ENCODE data around the gene ABCC3. TPM values are rescaled to one million over a fixed set of nuclear protein-coding genes. Genes with fewer than 3 reads are reported as not detected.

The ABCC3 gene
- total RNA-seq, 2 experiments from 2014 or later: not detected

- CTCF ChIA-PET: interaction anchor here (3.7 kb wide), 1 partner anchor 12 kb away, joined by 15 read pairs; no protein-coding TSS in a partner anchor
- Mint-ChIP-seq H3K27ac (no peak overlapping the region), H3K9me3 (ENCODE audit: low read depth) (no peaks in the 10 kb centered on the region), H3K36me3 (no peaks in the 10 kb centered on the region), H3K4me1 (no peaks in the 10 kb centered on the region), H3K27me3 (peaks cover 53% of the 10 kb centered on the region), H3K4me3 (no peak overlapping the region)
- ATAC-seq: no peak
- no peak for DNase-seq
Observed at GRCh38 chr17:50637829-50638605, 3.3 kb downstream of the ABCC3 start.

- Mint-ChIP-seq H3K27ac (no peak overlapping the region), H3K9me3 (ENCODE audit: low read depth) (no peaks in the 10 kb centered on the region)
- CTCF ChIA-PET: interaction anchor here (1.0 to 3.7 kb wide), 2 partner anchors 13 to 28 kb away, joined by 3 to 15 read pairs; no protein-coding TSS in a partner anchor
Observed at GRCh38 chr17:50638606-50638965, 3.9 kb downstream of the ABCC3 start.

GRCh38 chr17:50638966-50639713 is 4.5 kb downstream of the ABCC3 start:
- ATAC-seq (no peak), DNase-seq (no peak)
- CTCF ChIA-PET: interaction anchor here (1.0 to 3.7 kb wide), 2 partner anchors 14 to 28 kb away, joined by 3 to 15 read pairs; no protein-coding TSS in a partner anchor
- H3K27me3 Mint-ChIP-seq: peaks cover 42% of the 10 kb centered on the region
- no peak overlapping the region for H3K27ac Mint-ChIP-seq
- H3K4me3 Mint-ChIP-seq: no peak overlapping the region
- H3K9me3 Mint-ChIP-seq (ENCODE audit: low read depth): no peaks in the 10 kb centered on the region
- no peaks in the 10 kb centered on the region for H3K4me1 Mint-ChIP-seq
- H3K36me3 Mint-ChIP-seq: no peaks in the 10 kb centered on the region

More at GRCh38 chr17:50638606-50638965, 3.9 kb downstream of the ABCC3 start:
- Mint-ChIP-seq H3K36me3 (no peaks in the 10 kb centered on the region), H3K4me3 (no peak overlapping the region), H3K4me1 (no peaks in the 10 kb centered on the region), H3K27me3 (peaks cover 48% of the 10 kb centered on the region)
- DNase-seq: no peak
- ATAC-seq: no peak

GRCh38 chr17:50640686-50641351 is 6.1 kb downstream of the ABCC3 start:
- CTCF ChIA-PET: interaction anchor here (1.0 to 1.2 kb wide), 4 partner anchors 11 to 98 kb away, joined by 3 read pairs; no protein-coding TSS in a partner anchor
- no peak overlapping the region for H3K27ac Mint-ChIP-seq
- DNase-seq (no peak), ATAC-seq (no peak)
- no peaks in the 10 kb centered on the region for H3K9me3 Mint-ChIP-seq (ENCODE audit: low read depth)
- H3K4me1 Mint-ChIP-seq: no peaks in the 10 kb centered on the region
- peaks cover 35% of the 10 kb centered on the region for H3K27me3 Mint-ChIP-seq
- no peaks in the 10 kb centered on the region for H3K36me3 Mint-ChIP-seq
- H3K4me3 Mint-ChIP-seq: no peak overlapping the region

GRCh38 chr17:50641357-50641756 is 6.7 kb downstream of the ABCC3 start:
- ATAC-seq: no peak
- DNase-seq: no peak
- H3K4me3 Mint-ChIP-seq: no peak overlapping the region
- H3K27me3 Mint-ChIP-seq: peaks cover 33% of the 10 kb centered on the region
- CTCF ChIA-PET: interaction anchor here (0.9 to 1.2 kb wide), 4 partner anchors 12 to 99 kb away, joined by 3 read pairs; no protein-coding TSS in a partner anchor
- H3K36me3 Mint-ChIP-seq: no peaks in the 10 kb centered on the region
- H3K27ac Mint-ChIP-seq: no peak overlapping the region
- no peaks in the 10 kb centered on the region for H3K4me1 Mint-ChIP-seq
- no peaks in the 10 kb centered on the region for H3K9me3 Mint-ChIP-seq (ENCODE audit: low read depth)

GRCh38 chr17:50642071-50642721 is 7.5 kb downstream of the ABCC3 start:
- Mint-ChIP-seq H3K4me3 (no peak overlapping the region), H3K36me3 (no peaks in the 10 kb centered on the region), H3K4me1 (no peaks in the 10 kb centered on the region), H3K27me3 (peaks cover 28% of the 10 kb centered on the region), H3K9me3 (ENCODE audit: low read depth) (no peaks in the 10 kb centered on the region), H3K27ac (no peak overlapping the region)
- ATAC-seq (no peak), DNase-seq (no peak)
- CTCF ChIA-PET: interaction anchor here (0.9 to 1.2 kb wide), 3 partner anchors 12 to 99 kb away, joined by 3 read pairs; no protein-coding TSS in a partner anchor

- H3K4me3 Mint-ChIP-seq: no peak overlapping the region
- H3K27me3 Mint-ChIP-seq: peaks cover 24% of the 10 kb centered on the region
- DNase-seq (no peak), ATAC-seq (no peak)
- CTCF ChIA-PET: no interaction called here
- H3K4me1 Mint-ChIP-seq: no peaks in the 10 kb centered on the region
- no peaks in the 10 kb centered on the region for H3K9me3 Mint-ChIP-seq (ENCODE audit: low read depth)
- no peaks in the 10 kb centered on the region for H3K36me3 Mint-ChIP-seq
- H3K27ac Mint-ChIP-seq: no peak overlapping the region
Observed at GRCh38 chr17:50642722-50643656, 8.3 kb downstream of the ABCC3 start.

GRCh38 chr17:50645748-50646682 is 11.3 kb downstream of the ABCC3 start:
- Mint-ChIP-seq H3K4me1 (no peaks in the 10 kb centered on the region), H3K9me3 (ENCODE audit: low read depth) (no peaks in the 10 kb centered on the region), H3K36me3 (no peaks in the 10 kb centered on the region), H3K4me3 (no peak overlapping the region), H3K27me3 (peaks cover 31% of the 10 kb centered on the region), H3K27ac (no peak overlapping the region)
- CTCF ChIA-PET: interaction anchor here (0.6 kb wide), 1 partner anchor 59 kb away, joined by 4 read pairs; no protein-coding TSS in a partner anchor
- ATAC-seq: no peak
- DNase-seq: no peak

- peaks cover 41% of the 10 kb centered on the region for H3K27me3 Mint-ChIP-seq
- no peaks in the 10 kb centered on the region for H3K36me3 Mint-ChIP-seq
- DNase-seq: no peak
- no peaks in the 10 kb centered on the region for H3K4me1 Mint-ChIP-seq
- H3K9me3 Mint-ChIP-seq (ENCODE audit: low read depth): no peaks in the 10 kb centered on the region
- no peak overlapping the region for H3K27ac Mint-ChIP-seq
- ATAC-seq: no peak
- no peak overlapping the region for H3K4me3 Mint-ChIP-seq
- CTCF ChIA-PET: no interaction called here
Observed at GRCh38 chr17:50647187-50647586, 12.5 kb downstream of the ABCC3 start.

GRCh38 chr17:50649042-50649908 is 14.6 kb downstream of the ABCC3 start:
- no peaks in the 10 kb centered on the region for H3K36me3 Mint-ChIP-seq
- CTCF ChIA-PET: interaction anchor here (1.2 to 1.7 kb wide), 2 partner anchors 17 to 20 kb away, joined by 3 read pairs; no protein-coding TSS in a partner anchor
- ATAC-seq (no peak), DNase-seq (no peak)
- no peak overlapping the region for H3K4me3 Mint-ChIP-seq
- no peaks in the 10 kb centered on the region for H3K9me3 Mint-ChIP-seq (ENCODE audit: low read depth)
- H3K4me1 Mint-ChIP-seq: no peaks in the 10 kb centered on the region
- H3K27me3 Mint-ChIP-seq: peaks cover 47% of the 10 kb centered on the region
- no peak overlapping the region for H3K27ac Mint-ChIP-seq
